Sigmoid colon (tissue), 4 donors: ENCODE results near the gene KRT78.

Experiments used
- CTCF ChIP-seq, 4 experiments: fragments of 450-650 bp in 3 of 4; fragments of 200-600 bp in 1 of 4; IDR thresholded peaks; one replicate each; pipeline ENCODE4 v1.5.1; 2016 to 2019; ENCODE audit warnings: antibody characterized with exemption in 4 of 4, mild to moderate bottlenecking in 3 of 4, moderate library complexity in 2 of 4
- EP300 ChIP-seq, 4 donors: sonication (generic); formaldehyde crosslinking; IDR thresholded peaks; one replicate each; pipeline ENCODE4 v1.6.1; 2017; ENCODE audit warnings: antibody characterized with exemption in 4 of 4
- POLR2A ChIP-seq, 2 donors: fragments of 450-650 bp; IDR thresholded peaks; one replicate each; pipeline ENCODE4 v1.6.1; 2016; ENCODE audit warnings: antibody characterized with exemption in 2 of 2, mild to moderate bottlenecking in 2 of 2, moderate library complexity in 2 of 2
- POLR2AphosphoS5 ChIP-seq, 4 donors: sonication (generic); formaldehyde crosslinking; IDR thresholded peaks; one replicate each; pipeline ENCODE4 v1.6.1; 2017; ENCODE audit warnings: antibody characterized with exemption in 4 of 4

- no peak for TF ChIP-seq CTCF (IDR thresholded peaks at IDR 0.05)
- TF ChIP-seq POLR2A (IDR thresholded peaks at IDR 0.05), result no peak
- no peak for TF ChIP-seq EP300 (IDR thresholded peaks at IDR 0.05)
- no peak for TF ChIP-seq POLR2AphosphoS5 (IDR thresholded peaks at IDR 0.05)
Observed at GRCh38 chr12:52826611-52827498, 21.9 kb downstream of the KRT78 start.
